Measurements from ENCODE around the gene SRCAP.

GRCh38 chr16:30771726-30772125 is 72.8 kb downstream of the SRCAP start:
- TF ChIP-seq EZH2phosphoT487 (IDR thresholded peaks at IDR 0.05; ENCODE audit: borderline replicate concordance, low read depth), result no peak
- TF ChIP-seq, protein P1, sequence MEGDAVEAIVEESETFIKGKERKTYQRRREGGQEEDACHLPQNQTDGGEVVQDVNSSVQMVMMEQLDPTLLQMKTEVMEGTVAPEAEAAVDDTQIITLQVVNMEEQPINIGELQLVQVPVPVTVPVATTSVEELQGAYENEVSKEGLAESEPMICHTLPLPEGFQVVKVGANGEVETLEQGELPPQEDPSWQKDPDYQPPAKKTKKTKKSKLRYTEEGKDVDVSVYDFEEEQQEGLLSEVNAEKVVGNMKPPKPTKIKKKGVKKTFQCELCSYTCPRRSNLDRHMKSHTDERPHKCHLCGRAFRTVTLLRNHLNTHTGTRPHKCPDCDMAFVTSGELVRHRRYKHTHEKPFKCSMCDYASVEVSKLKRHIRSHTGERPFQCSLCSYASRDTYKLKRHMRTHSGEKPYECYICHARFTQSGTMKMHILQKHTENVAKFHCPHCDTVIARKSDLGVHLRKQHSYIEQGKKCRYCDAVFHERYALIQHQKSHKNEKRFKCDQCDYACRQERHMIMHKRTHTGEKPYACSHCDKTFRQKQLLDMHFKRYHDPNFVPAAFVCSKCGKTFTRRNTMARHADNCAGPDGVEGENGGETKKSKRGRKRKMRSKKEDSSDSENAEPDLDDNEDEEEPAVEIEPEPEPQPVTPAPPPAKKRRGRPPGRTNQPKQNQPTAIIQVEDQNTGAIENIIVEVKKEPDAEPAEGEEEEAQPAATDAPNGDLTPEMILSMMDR (IDR thresholded peaks at IDR 0.05), result no peak
- TF ChIP-seq POLR2AphosphoS5 (IDR thresholded peaks at IDR 0.05; ENCODE audit: low read depth, low read length), result no peak
- no peak for TF ChIP-seq RFX5 (IDR thresholded peaks at IDR 0.05; ENCODE audit: low read length)
- no peak for TF ChIP-seq YY1 (IDR thresholded peaks at IDR 0.05; ENCODE audit: low read depth)
- no peak for TF ChIP-seq GABPA (IDR thresholded peaks at IDR 0.05; ENCODE audit: low read depth)
- no peak for TF ChIP-seq EP300 (IDR thresholded peaks at IDR 0.05; ENCODE audit: borderline replicate concordance in 1 of 2, low read depth in 1 of 2, low read length in 1 of 2)
- no peak for TF ChIP-seq TAF1 (IDR thresholded peaks at IDR 0.05; ENCODE audit: borderline replicate concordance, low read depth, low read length)
- no peak for TF ChIP-seq SIN3A (IDR thresholded peaks at IDR 0.05; ENCODE audit: borderline replicate concordance, low read depth, low read length)
- TF ChIP-seq SMC3 (IDR thresholded peaks at IDR 0.05; ENCODE audit: low read depth, low read length), result no peak
- no peak for TF ChIP-seq ZBTB33 (IDR thresholded peaks at IDR 0.05; ENCODE audit: borderline replicate concordance, low read depth)
- TF ChIP-seq FOXM1 (IDR thresholded peaks at IDR 0.05; ENCODE audit: low read depth), result no peak
- no peak for TF ChIP-seq RAD21 (IDR thresholded peaks at IDR 0.05; ENCODE audit: low read length)
